ENCODE measurements around the gene HIF1AN. TPM values are rescaled to one million over a fixed set of nuclear protein-coding genes. Genes with fewer than 3 reads are reported as not detected.

Gene HIF1AN
- 53.4 TPM for total RNA-seq
- long read RNA-seq, full-length matches to known transcripts, result 220 of 247 reads
- long read RNA-seq, partial matches to known transcripts, result 16 of 247 reads
- long read RNA-seq, other reads (novel, unspliced or antisense), result 11 of 247 reads

DNA sequence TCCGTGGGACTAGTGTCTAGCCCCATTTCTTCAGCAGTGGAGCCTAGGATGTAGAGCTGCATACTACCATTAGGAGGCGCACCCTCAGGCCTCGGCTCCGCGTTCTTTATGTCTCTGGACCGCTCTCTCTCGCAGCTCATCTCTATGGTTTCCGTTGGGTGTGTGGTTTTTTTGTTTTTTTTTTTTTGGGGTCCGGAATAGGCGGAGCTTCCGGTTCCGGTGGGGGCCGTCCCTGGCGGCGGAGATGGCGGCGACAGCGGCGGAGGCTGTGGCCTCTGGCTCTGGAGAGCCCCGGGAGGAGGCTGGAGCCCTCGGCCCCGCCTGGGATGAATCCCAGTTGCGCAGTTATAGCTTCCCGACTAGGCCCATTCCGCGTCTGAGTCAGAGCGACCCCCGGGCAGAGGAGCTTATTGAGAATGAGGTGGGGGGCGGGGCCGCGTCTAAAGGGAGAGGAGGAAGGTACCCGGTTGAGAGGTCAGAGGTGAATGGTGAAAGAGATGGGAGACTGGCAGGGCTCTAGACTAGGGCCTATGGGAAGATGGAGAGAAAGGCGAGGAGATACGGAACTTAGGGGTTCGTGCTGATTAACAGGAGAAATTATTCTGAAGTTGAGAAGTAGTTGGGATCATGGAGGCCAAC, at the start of gene HIF1AN:
HIF1AN (plus strand) TSS at position 229 of the 639 bp plus-strand sequence; CDS start at position 245, 16 bp downstream.
- TF ChIP-seq, protein P1, sequence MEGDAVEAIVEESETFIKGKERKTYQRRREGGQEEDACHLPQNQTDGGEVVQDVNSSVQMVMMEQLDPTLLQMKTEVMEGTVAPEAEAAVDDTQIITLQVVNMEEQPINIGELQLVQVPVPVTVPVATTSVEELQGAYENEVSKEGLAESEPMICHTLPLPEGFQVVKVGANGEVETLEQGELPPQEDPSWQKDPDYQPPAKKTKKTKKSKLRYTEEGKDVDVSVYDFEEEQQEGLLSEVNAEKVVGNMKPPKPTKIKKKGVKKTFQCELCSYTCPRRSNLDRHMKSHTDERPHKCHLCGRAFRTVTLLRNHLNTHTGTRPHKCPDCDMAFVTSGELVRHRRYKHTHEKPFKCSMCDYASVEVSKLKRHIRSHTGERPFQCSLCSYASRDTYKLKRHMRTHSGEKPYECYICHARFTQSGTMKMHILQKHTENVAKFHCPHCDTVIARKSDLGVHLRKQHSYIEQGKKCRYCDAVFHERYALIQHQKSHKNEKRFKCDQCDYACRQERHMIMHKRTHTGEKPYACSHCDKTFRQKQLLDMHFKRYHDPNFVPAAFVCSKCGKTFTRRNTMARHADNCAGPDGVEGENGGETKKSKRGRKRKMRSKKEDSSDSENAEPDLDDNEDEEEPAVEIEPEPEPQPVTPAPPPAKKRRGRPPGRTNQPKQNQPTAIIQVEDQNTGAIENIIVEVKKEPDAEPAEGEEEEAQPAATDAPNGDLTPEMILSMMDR (IDR thresholded peaks at IDR 0.05; ENCODE audit: borderline replicate concordance), result peak; percentile 97
- intact Hi-C loops (cut with micrococcal nuclease), result no loop called here
- H3K9me3 ChIP-seq (replicated peaks), result no peaks in the 10 kb centered on the region
- peaks cover 36% of the 10 kb centered on the region for H3K4me1 ChIP-seq
- peak; percentile 87 for DNase-seq
- H3K27ac ChIP-seq (replicated peaks), result peak within 1 kb of the TSS; percentile 83
- peak within 1 kb of the TSS; percentile 86 for H3K4me3 ChIP-seq
- no peaks in the 10 kb centered on the region for H3K27me3 ChIP-seq (ENCODE audit: low read depth)
- H3K36me3 ChIP-seq, result peaks cover 34% of the 10 kb centered on the region

DNA sequence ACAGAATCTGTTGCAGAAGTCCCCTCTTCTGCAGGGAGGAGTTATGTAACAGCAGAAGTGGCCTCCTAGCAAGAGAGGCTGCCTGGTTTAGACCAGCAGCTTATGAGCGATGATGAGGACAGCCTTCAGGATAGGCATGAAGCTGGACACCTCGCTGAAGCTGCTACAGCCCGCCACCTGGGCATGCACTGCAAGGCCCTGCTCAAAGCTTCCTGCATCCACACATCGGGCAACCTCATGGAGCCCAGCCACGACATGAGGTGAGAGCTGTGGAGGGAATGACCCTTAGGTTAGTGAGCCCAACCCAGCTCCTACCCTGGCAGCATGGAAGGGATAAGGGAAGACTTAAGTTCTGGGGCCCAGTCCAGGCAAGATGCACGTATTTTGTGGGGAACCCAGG, 48.2 kb upstream of the HIF1AN start:
- H3K27ac ChIP-seq (replicated peaks), result no peak overlapping the region
- peaks cover 67% of the 10 kb centered on the region for H3K36me3 ChIP-seq
- intact Hi-C loops (cut with micrococcal nuclease), result no loop called here
- DNase-seq, result no peak
- no peaks in the 10 kb centered on the region for H3K9me3 ChIP-seq (replicated peaks)
- H3K4me3 ChIP-seq, result no peak overlapping the region
- TF ChIP-seq, protein P1 (IDR thresholded peaks at IDR 0.05; ENCODE audit: borderline replicate concordance), result no peak
- no peaks in the 10 kb centered on the region for H3K27me3 ChIP-seq (ENCODE audit: low read depth)
- H3K4me1 ChIP-seq, result peaks cover 6% of the 10 kb centered on the region

DNA sequence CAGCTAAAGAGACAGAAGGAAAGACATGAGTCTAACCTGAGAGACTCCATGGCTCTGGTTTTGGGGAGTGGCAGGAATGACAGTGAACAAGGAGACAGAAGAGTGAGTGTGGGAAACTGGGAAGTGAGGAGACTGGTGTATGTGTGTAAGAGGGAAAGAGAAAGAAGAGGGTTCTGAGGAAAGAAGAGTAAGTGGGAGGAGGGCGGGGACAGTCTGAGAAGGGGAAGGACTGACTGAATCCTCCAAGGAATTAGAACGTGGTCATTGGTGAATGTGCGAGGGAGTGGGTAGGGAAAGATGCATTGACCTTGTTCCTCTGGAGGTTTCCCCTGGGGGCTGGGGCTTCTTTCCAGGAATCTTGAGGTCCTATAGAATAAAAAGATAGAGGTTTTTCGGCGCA, 46.3 kb upstream of the HIF1AN start:
- DNase-seq, result no peak
- TF ChIP-seq, protein P1 (IDR thresholded peaks at IDR 0.05; ENCODE audit: borderline replicate concordance), result no peak
- peaks cover 82% of the 10 kb centered on the region for H3K36me3 ChIP-seq

DNA sequence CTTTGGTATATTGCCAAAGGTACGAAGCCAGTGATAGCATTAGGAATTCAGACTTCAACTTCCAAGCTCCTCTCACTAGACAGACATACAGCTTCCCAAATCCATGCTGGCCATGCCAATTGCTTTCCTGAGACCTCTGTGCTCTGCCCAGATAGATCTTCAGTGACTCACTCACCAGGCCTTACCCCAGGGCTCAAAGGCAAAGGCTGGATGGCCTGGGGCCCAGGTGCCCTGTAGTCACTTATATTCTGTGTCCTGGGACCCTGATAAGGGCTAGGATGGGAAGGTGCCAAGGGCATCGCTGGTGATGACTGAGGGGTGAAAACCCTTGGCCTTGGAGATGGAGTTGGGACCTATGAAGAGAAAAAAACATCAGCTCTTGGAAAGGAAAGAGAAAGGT, 45.2 kb upstream of the HIF1AN start:
- H3K4me3 ChIP-seq, result no peak overlapping the region
- H3K4me1 ChIP-seq, result no peaks in the 10 kb centered on the region
- DNase-seq, result no peak
- no peaks in the 10 kb centered on the region for H3K9me3 ChIP-seq (replicated peaks)
- H3K27ac ChIP-seq (replicated peaks), result no peak overlapping the region
- peaks cover 86% of the 10 kb centered on the region for H3K36me3 ChIP-seq
- no peaks in the 10 kb centered on the region for H3K27me3 ChIP-seq (ENCODE audit: low read depth)
- intact Hi-C loops (cut with micrococcal nuclease), result no loop called here
- TF ChIP-seq, protein P1 (IDR thresholded peaks at IDR 0.05; ENCODE audit: borderline replicate concordance), result no peak

More for the DNA sequence above, 46.3 kb upstream of the HIF1AN start:
- H3K27ac ChIP-seq (replicated peaks), result no peak overlapping the region
- H3K4me3 ChIP-seq, result no peak overlapping the region
- H3K27me3 ChIP-seq (ENCODE audit: low read depth), result no peaks in the 10 kb centered on the region
- intact Hi-C loops (cut with micrococcal nuclease), result no loop called here
- no peaks in the 10 kb centered on the region for H3K9me3 ChIP-seq (replicated peaks)
- H3K4me1 ChIP-seq, result no peaks in the 10 kb centered on the region

DNA sequence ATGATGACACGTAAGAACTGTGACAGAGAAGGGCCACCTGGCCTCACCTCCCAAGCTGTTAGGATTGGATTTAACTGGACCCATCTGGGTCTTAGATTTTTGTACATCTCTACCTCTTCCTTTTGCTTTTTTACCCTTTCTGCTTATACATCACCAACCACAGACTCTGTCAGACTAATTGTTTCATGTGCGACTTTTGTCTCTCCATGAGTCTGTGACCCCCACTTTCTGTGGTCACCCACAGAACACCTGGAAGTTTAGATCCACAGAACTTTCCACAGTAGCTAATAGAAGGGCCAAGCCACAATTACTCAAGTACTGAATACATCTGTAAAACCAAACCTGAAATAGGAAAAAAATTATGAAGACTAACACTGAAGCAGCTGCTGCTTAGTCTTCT, 39.2 kb upstream of the HIF1AN start:
- TF ChIP-seq, protein P1 (IDR thresholded peaks at IDR 0.05; ENCODE audit: borderline replicate concordance), result no peak
- intact Hi-C loops (cut with micrococcal nuclease), result no loop called here

More for the DNA sequence above, 39.2 kb upstream of the HIF1AN start:
- Histone ChIP-seq H3K27ac (replicated peaks) (no peak overlapping the region), H3K4me3 (no peak overlapping the region), H3K27me3 (ENCODE audit: low read depth) (no peaks in the 10 kb centered on the region), H3K4me1 (no peaks in the 10 kb centered on the region), H3K36me3 (peaks cover 95% of the 10 kb centered on the region), H3K9me3 (replicated peaks) (no peaks in the 10 kb centered on the region)
- DNase-seq, result no peak
